ENCODE measurements around the gene CLEC2D.

GRCh38 chr12:9742661-9743060 is 73.1 kb downstream of the CLEC2D start:
- no peak for TF ChIP-seq CTCF (IDR thresholded peaks at IDR 0.05)
- no peak for TF ChIP-seq POLR2AphosphoS5 (IDR thresholded peaks at IDR 0.05)

Measured in breast epithelium (tissue), 3 donors.